Upper lobe of left lung (tissue), 6 donors: ENCODE results near the gene SCRN2. TPM values are rescaled to one million over a fixed set of nuclear protein-coding genes. Genes with fewer than 3 reads are reported as not detected.
A peak's percentile ranks its signal among the peaks of the same experiment; 100 is the strongest.

ENCODE experiments used
- ATAC-seq, 2 donors: fragments of 200-7000 bp; cut with Tn5 transposase; one replicate each; pipeline ENCODE4 v1.9.1; 2022; ENCODE audit warnings: mild to moderate bottlenecking in 2 of 2, moderate library complexity in 2 of 2; ENCODE audit not compliant: low FRiP score in 2 of 2
- DNase-seq, 2 donors: peaks; one replicate each; pipeline ENCODE4 v3.0.0-alpha.2; 2019 to 2020
- H3K27ac ChIP-seq, 4 donors: fragments of 200-600 bp; sonication (generic); one replicate each; pipeline ENCODE4 v1.5.1; 2016 to 2019
- H3K27me3 ChIP-seq, 4 donors: fragments of 200-600 bp; sonication (generic); one replicate each; pipeline ENCODE4 v1.5.1; 2017 to 2019
- H3K36me3 ChIP-seq, 4 donors: fragments of 200-600 bp; sonication (generic); one replicate each; pipeline ENCODE4 v1.5.1; 2016 to 2019
- H3K4me1 ChIP-seq, 4 donors: fragments of 200-600 bp; sonication (generic); one replicate each; pipeline ENCODE4 v1.5.1; 2018 to 2019
- H3K4me3 ChIP-seq, 4 donors: fragments of 200-600 bp; sonication (generic); one replicate each; pipeline ENCODE4 v1.5.1; 2017 to 2019; ENCODE audit warnings: mild to moderate bottlenecking in 2 of 4, moderate library complexity in 1 of 4
- H3K9me3 ChIP-seq, 4 donors: fragments of 200-600 bp; sonication (generic); one replicate each; pipeline ENCODE4 v1.5.1; 2018 to 2019
- CTCF ChIP-seq, 6 experiments: fragments of 450-650 bp in 4 of 6; fragments of 200-600 bp in 2 of 6; sonication (generic) in 2 of 6; IDR thresholded peaks; one replicate each; pipeline ENCODE4 v1.5.1; 2016 to 2019; ENCODE audit warnings: antibody characterized with exemption in 6 of 6
- EP300 ChIP-seq, 4 donors: sonication (generic); formaldehyde crosslinking; IDR thresholded peaks; one replicate each; pipeline ENCODE4 v1.5.1; 2017; ENCODE audit warnings: antibody characterized with exemption in 4 of 4, control low read depth in 2 of 4
- POLR2A ChIP-seq, 4 donors: fragments of 450-650 bp; IDR thresholded peaks; one replicate each; pipeline ENCODE4 v1.5.1; 2016 to 2017; ENCODE audit warnings: antibody characterized with exemption in 4 of 4, mild to moderate bottlenecking in 2 of 4
- POLR2AphosphoS5 ChIP-seq, 2 donors: sonication (generic); formaldehyde crosslinking; IDR thresholded peaks; one replicate each; pipeline ENCODE4 v1.5.1; 2017; ENCODE audit warnings: antibody characterized with exemption in 2 of 2
- WGBS, 2 donors: methylation state at CpG; one replicate each; pipeline ENCODE4 v1.1.5; 2017 to 2018; 5-methylcytosine and 5-hydroxymethylcytosine counted together
- total RNA-seq, 6 donors: library from RNA; depleted of rRNA in 4 of 6; stranded (reverse); fragments of >200 nt in 4 of 6; gene quantifications; one replicate each; pipeline versions ENCODE4 v1.1.0 to v1.2.1, GENCODE V29; 2016 to 2021
- donor health status: DM: no; HTN: no; CAD: no; lungs with moderate emphysema.
- donor health status: DM: no; HTN: yes; CAD: no; lungs with severe emphysema.

SCRN2 gene
- total RNA-seq, 6 donors from 2014 or later = 24.4 to 73.3 (median 34.8) TPM

GRCh38 chr17:47808036-47808829 lies 32.8 kb downstream of the SCRN2 start:
- H3K36me3 ChIP-seq = peaks cover 8 to 67% (median 39%) of the 10 kb centered on the region in 4 donors
- no peak for ATAC-seq
- peak overlapping the region in 1 of 4 donors; percentile 8 for H3K27ac ChIP-seq
- TF ChIP-seq EP300 (IDR thresholded peaks at IDR 0.05) (no peak), CTCF (IDR thresholded peaks at IDR 0.05) (no peak), POLR2A (IDR thresholded peaks at IDR 0.05) (no peak), POLR2AphosphoS5 (IDR thresholded peaks at IDR 0.05) (no peak)
- no peaks in the 10 kb centered on the region for H3K9me3 ChIP-seq
- peaks cover 0 to 11% (median 6%) of the 10 kb centered on the region in 4 donors for H3K4me1 ChIP-seq
- no peaks in the 10 kb centered on the region for H3K27me3 ChIP-seq
- H3K4me3 ChIP-seq = no peak overlapping the region
- WGBS, 2 donors = 87 to 92% methylated on average over 15 to 20 of the region's 20 CpGs
- peak in 1 of 2 donors; percentile 9 for DNase-seq

DNA sequence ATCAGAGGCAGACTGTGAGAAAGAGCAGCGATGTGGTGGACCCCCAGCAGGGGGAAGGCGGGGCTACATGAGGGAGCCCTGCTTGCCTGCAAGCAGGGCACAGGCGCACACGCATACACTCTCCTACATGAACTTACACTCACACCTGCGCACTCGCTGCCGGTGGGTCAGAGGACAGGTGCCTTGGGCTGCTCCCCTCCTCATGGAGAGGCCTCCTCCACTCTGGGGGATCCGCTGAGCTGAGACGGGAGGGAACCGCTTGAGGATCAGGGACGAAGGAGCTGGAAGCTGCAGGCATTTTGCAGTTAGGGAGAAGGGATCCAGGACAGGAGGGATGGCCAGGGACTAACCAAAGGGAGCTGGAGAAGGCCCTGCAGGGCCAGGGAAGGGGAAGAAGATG lies 33.7 kb downstream of the SCRN2 start:
- no peaks in the 10 kb centered on the region for H3K27me3 ChIP-seq
- WGBS, 2 donors = 83 to 84% methylated on average over 11 of the region's 11 CpGs
- no peak overlapping the region for H3K27ac ChIP-seq
- ATAC-seq (no peak), DNase-seq (peak in 1 of 2 donors; percentile 8)
- H3K36me3 ChIP-seq = peaks cover 4 to 59% (median 35%) of the 10 kb centered on the region in 4 donors
- H3K4me1 ChIP-seq = peaks cover 0 to 11% (median 6%) of the 10 kb centered on the region in 4 donors
- no peak for TF ChIP-seq POLR2A (IDR thresholded peaks at IDR 0.05)
- TF ChIP-seq POLR2AphosphoS5 (IDR thresholded peaks at IDR 0.05) = no peak
- no peak for TF ChIP-seq EP300 (IDR thresholded peaks at IDR 0.05)
- no peak for TF ChIP-seq CTCF (IDR thresholded peaks at IDR 0.05)
- H3K4me3 ChIP-seq = no peak overlapping the region
- H3K9me3 ChIP-seq = no peaks in the 10 kb centered on the region

GRCh38 chr17:47806913-47807255 lies 34.2 kb downstream of the SCRN2 start:
- Histone ChIP-seq H3K27ac (no peak overlapping the region), H3K27me3 (peaks cover 0 to 2% (median 0%) of the 10 kb centered on the region in 4 donors), H3K9me3 (no peaks in the 10 kb centered on the region), H3K4me1 (peaks cover 0 to 11% (median 6%) of the 10 kb centered on the region in 4 donors), H3K4me3 (no peak overlapping the region), H3K36me3 (peaks cover 4 to 54% (median 32%) of the 10 kb centered on the region in 4 donors)
- WGBS, 2 donors = 90 to 92% methylated on average over 9 of the region's 9 CpGs
- DNase-seq = no peak
- no peak for TF ChIP-seq CTCF (IDR thresholded peaks at IDR 0.05)
- no peak for TF ChIP-seq POLR2A (IDR thresholded peaks at IDR 0.05)
- no peak for TF ChIP-seq POLR2AphosphoS5 (IDR thresholded peaks at IDR 0.05)
- TF ChIP-seq EP300 (IDR thresholded peaks at IDR 0.05) = no peak
- ATAC-seq = no peak

GRCh38 chr17:47806026-47806912 lies 34.8 kb downstream of the SCRN2 start:
- ATAC-seq = no peak
- TF ChIP-seq EP300 (IDR thresholded peaks at IDR 0.05) (no peak), POLR2A (IDR thresholded peaks at IDR 0.05) (no peak), CTCF (IDR thresholded peaks at IDR 0.05) (no peak), POLR2AphosphoS5 (IDR thresholded peaks at IDR 0.05) (no peak)
- no peak overlapping the region for H3K4me3 ChIP-seq
- H3K27ac ChIP-seq = no peak overlapping the region
- no peaks in the 10 kb centered on the region for H3K9me3 ChIP-seq
- no peak for DNase-seq
- WGBS, 2 donors = 85 to 89% methylated on average over 16 of the region's 16 CpGs
- peaks cover 0 to 3% (median 0%) of the 10 kb centered on the region in 4 donors for H3K27me3 ChIP-seq
- peaks cover 4 to 48% (median 30%) of the 10 kb centered on the region in 4 donors for H3K36me3 ChIP-seq
- peaks cover 0 to 11% (median 6%) of the 10 kb centered on the region in 4 donors for H3K4me1 ChIP-seq
